Stimulated activated CD8-positive, alpha-beta memory T cell treated with anti-CD3 and anti-CD28 coated beads, Interleukin-7, amount 100 ng/mL, for 24 hours (primary cell): Measurements from ENCODE around the gene HS3ST6.
"Not testable (repeated sequence)": the region's sequence is repeated elsewhere in the genome, so short reads cannot be mapped to it uniquely, and the experiment has no call there.

Experiments
- DNase-seq: peaks from one replicate; pipeline ENCODE4 v3.0.0-alpha.2; 2020; ENCODE audit warnings: low read depth

Gene HS3ST6

DNA sequence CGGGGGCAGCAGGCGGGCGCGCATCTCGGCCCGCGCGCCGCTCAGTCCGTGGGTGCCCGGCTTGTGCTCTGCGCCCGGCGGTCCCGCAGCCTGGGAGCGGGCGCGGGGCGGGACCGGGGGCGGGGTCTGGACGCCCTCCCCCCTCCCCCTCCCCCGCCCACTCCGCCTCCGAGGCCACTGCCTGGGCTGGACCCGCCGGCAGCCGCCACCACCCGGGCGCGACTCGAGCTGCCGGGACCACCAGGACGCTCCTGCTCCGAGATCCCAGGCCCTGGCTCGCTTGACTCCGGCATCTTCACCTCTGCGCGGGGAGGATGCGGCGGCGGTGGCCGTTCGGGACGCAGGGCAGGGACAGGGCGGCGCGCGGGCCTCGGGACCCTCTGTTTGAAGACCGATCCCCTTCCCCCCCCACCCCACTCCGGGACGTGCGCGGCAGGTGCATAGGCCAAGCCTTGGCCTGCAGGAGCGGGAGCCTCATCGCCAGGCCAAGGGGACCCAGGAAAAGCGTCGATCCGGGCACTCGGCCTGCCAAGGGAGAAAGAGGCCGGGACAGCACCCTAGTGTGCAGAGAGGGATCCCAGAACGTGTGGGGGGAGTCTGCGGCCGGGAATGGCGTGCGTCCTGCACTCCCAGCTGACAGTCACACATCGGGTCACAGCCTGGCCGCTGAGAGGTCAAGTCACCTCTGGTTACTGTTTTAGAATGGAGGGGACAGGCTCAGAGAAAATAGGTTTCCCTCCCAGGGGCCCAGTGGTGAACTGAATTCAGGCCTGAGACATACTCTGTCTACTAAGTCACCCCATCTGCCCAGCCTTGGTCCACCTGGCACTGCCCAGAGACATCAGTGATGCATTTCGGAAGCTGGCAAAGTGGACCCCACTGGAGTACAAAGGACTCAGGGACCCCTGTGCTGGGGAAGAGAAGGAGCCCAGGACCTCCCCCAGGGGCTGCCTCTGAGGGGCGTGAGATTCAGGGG lies at the start of gene HS3ST6:
Gene HS3ST6, minus strand, starts transcription at position 65 of the 976 bp plus-strand sequence. CDS start 92 bp downstream, outside the sequence.
- no peak for DNase-seq

DNA sequence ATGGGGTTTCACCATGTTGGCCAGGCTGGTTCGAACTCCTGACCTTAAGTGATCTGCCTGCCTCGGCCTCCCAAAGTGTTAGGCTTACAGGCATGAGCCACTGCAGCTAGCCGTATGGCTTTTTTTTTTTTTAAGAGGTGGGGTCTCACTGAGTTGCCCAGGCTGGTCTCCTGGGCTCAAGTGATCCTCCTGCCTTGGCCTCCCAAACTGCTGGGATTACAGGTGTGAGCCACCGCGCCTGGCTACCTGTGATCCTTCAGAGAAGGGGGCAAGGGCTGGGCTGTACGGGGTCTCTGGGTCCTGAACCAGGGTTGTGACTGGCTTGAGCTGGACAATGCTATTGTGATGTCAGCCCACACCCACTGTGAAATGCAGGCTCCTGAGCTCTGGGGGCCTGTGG lies 48.2 kb upstream of the HS3ST6 start, which contains the start of gene RNF151:
Gene RNF151, plus strand, starts transcription at position 397 of the 400 bp plus-strand sequence. CDS start 26 bp downstream, outside the sequence.
- DNase-seq = no peak

DNA sequence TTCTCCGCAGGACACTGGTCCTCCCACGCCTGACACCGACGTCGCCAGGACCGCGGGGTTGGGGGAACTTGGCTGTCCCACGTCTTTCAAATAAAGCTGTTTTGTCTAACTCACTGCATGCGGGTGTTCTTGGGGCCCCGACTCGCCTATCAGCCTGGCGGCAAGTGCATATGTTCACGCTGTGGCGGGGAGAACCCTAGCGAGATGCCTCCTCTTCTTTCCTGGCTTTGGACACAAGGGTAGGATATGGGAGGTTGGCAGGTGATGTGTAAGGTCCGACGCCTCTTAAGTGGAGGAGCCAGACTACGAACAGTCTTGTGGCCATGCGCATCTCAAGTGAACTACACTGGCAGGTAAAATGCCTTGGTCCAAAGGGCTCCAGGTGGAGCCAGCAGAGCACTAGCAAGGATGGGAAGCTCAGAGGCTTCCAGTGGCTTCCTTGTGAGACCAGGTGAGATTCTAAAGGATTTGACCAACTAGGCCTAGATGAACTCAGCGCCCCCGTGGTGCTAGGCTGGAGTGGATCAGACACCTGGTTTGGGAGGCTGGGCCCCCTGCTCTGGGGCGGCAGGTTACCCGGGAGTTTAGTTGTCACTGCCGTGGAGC lies 47.3 kb upstream of the HS3ST6 start:
- DNase-seq = no peak

DNA sequence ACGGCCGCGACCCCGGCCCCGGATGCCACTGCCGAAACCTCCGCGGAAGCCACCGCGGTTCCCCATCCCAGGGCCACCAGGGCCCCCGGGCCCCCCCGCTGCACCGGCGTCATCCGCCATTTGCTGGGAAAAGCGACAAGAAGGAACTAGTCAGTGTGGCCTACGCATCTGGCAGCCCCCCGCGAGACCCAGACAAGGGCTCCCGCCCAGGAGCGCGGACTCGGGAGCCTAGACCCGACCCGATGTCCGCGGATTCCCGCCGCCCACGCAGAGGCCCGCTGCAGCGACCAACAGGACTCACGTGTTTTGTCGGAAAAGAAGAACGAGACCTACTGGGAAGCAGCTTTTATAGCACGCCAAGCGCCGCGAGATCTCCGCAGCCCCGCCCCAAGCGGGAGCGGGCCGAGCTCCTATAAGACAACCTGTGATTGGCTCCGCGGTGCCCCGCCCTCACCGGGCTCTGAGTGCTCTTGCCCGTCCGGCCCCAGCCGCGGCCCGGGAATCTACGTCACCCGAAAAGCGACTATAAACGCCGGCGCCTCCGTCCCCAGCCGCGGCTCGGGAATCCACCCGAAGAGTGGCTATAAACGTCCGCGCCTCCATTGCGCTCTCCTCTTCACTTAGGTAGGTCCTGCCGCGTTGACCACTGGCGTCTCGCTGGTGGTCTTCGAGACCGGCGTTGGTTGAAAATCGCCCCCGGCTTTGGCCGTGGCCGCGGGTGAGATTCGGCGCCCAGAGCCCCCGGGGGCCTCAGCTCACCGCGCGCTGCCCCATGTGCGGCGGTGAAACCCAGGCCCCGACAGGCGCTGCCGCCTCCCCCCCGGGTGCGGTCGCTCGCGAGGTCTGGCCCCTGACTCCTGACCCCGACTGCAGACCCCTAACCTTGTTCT lies 46.5 kb upstream of the HS3ST6 start, which contains the start of gene RPS2:
Gene RPS2, minus strand, starts transcription at position 321 of the 890 bp plus-strand sequence. Its CDS starts 201 bp downstream, at position 120.
- peak; percentile 90 for DNase-seq

DNA sequence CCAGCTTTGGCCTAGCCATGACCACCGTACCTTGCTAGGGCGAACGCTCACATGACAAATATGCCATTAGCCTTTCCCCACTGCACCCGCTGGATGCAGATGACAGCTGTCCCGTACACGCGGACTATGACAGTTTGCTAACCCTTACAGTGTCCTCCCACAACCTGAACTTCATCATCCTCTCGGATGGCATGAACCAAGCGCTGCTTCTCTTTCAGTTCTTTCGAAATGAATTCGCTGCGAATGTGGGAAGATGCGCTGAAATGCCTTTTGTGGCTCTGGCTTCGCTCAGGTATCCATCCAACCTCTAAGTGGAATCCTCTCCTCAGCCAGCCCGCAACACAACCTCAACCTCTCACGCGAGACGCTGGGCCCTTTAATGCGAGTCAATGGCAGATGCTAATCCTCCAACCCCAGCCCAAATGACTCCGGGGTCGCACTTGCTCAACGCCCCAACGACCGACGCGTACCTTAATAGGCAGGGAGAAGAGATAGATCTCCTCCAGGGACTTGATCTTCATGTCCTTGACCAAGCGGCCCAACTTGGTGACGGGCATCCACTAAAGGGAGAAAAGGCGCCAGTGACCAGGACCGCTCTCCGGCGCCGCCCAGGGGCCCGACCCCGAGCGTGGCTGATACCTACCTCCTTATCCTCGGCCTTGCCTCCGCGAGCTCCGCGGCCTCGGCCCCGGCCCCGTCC lies 45.7 kb upstream of the HS3ST6 start:
- DNase-seq = no peak

DNA sequence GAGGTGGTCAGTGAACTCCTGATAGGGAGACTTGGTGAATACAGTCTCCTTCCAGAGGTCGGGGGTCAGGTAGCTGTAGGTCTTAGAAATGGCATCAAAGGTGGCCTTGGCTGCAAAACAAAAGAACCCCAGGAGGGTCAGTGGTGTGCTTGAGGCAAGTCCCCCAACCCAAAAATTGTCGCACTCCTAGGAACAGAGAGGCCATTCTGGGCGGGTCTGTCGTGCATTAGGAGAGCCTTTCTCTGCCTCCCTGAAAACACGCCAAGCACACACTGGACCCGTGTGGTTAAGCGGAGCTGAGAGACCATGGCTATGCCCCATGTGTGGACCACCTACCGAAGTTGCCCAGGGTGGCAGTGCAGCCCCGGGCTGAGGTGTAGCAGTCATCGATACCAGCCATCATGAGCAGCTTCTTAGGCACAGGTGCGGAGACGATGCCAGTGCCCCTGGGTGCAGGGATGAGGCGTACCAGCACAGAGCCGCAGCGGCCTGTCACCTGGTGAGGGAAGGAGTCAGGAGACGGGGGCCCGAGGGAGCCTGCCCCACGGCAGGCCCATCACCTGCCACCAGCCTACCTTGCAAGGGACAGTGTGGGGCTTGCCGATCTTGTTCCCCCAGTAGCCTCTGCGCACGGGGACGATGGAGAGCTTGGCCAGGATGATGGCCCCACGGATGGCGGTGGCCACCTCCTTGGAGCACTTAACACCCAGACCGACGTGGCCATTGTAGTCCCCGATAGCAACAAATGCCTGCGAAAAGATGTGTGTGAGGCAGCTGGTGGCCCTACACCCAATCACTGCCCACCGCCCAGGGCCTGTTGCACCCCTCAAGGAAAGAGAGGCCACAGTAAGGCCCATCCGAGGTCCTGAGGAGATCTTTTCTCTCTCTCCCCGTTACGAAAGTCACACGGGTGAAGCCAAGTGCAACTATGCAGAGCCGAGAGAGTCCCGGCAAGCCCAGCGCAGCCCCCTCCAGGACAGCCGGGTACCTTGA lies 44.2 kb upstream of the HS3ST6 start:
- not testable (repeated sequence) for DNase-seq

DNA sequence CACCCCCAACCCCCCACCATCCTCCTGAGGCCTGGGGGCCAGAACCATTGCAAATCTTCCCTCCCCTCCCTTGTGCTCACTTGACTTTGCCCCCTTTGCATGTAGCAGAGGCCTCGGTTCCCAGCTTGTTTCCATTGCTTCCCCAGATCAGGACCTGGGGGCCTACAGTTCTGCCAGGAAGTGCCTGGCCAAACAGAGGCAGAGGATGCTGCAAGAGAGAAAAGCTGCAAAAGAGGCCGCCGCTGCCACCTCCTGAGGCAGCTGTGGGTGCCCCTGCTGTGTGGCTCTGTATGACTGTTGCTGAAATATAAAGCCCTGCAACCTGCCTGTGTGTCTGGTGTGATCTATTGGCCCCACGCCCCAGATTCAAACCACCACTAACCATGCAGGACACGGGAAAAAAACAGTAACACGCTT lies 43.4 kb upstream of the HS3ST6 start:
- DNase-seq = no peak

DNA sequence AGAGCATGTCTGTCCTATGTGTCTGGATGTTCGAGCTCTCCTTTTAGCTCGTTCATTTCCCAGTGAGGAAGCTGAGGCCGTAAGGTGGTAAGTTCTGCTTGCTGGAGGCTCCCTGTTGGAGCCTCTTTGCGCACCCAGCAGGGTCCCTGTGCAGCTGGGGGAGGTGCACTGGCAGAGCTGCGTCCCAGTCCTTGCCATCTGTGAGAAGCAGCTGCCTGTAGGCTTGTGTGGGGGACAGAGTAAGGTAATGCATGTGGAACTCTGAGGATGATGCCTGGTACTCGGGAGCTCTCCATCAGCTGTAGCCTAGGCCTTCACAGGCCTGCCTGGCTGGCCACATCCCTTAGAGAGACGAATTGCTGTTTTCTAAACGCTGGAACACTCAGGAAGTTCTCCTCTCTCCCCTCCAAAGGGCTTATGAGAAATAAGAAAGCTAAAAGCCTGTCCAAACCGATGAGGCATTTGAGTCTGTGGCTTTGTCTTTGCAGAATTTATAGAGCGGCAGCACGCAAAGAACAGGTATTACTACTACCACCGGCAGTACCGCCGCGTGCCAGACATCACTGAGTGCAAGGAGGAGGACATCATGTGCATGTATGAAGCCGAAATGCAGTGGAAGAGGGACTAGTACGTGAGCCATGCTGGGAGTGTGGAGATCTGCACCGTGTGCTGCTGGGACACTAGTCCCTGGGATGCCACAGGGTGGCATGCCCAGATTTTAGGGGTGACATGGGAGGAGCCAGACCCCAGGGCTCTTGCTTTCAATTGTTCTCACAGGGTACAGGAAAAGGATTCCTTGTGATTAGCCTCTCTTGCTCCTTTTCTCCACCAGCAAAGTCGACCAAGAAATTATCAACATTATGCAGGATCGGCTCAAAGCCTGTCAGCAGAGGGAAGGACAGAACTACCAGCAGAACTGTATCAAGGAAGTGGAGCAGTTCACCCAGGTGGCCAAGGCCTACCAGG lies 42.7 kb upstream of the HS3ST6 start:
- no peak for DNase-seq

DNA sequence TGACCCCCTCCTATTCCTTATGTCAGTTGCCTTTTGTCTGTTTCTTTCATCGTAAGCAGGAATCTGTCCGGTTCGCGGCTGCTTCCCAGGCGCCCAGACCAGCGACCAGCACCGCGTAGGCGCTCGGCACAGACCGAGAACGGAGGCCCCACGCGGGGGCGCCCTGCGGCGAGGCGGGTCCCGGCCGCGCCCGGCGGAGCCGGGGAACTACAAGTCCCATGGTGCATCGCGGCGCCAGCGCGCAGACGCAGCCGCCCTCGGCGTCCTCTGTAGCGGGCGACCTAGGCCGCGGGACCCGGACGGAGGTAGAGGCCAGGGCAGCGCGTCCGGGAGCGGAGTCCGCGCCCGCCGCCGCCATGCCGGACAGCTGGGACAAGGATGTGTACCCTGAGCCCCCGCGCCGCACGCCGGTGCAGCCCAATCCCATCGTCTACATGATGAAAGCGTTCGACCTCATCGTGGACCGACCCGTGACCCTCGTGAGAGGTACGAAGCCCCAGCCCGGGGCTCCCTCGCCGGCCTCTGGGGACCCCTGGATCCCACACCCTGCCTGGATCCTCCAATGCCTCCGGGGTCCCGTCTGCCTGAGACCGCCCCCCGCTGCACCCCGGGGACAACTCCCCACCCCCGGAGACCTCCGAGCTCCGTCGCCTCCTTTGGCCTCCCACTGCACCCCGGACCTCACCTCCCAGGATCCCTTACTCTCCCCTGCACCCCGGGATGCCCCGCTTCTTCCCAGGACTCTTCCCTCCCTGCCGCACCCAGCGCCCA lies 41.2 kb upstream of the HS3ST6 start, which contains the start of gene NDUFB10:
Gene NDUFB10, plus strand, starts transcription at position 270 of the 771 bp plus-strand sequence. Its CDS starts 87 bp downstream, at position 357.
- DNase-seq = peak; percentile 82

DNA sequence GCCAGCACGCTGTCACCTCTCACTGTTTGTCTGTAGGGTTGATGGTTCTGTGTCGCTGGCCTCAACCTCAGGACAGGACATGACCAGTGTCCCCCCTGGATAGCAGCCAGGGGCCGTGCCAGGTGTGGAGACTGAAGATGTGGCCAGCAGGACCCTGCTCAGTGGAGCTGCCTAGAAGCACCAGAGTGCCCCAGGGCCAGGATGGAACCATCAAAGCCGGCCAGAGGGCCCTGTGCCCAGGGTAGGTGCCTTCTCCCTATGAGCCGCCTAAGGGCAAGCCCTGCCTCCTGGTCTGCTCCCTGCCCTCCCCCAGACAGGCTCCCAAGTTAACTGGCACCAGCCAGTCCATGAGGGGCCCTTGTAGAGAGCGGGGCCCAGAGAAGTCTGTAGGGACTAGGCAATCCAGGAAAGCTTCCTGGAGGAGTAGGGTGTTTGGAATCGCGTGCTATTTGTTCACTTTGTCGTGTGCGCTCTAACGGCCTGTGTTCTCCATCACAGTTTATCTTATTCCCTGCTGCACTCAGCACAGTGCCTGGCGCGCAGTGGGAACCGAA lies 40.6 kb upstream of the HS3ST6 start:
- no peak for DNase-seq

DNA sequence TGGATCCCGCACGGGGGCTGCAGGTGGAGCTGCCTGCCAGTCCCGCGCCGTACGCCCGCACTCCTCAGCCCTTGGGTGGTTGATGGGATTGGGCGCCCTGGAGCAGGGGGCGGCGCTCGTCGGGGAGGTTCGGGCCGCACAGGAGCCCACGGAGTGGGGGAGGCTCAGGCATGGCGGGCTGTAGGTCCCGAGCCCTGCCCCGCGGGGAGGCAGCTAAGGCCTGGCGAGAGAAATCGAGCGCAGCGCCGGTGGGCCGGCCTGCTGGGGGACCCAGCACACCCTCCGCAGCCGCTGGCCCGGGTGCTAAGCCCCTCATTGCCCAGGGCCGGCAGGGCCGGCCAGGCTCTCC lies 39.9 kb upstream of the HS3ST6 start:
- DNase-seq = not testable (repeated sequence)

DNA sequence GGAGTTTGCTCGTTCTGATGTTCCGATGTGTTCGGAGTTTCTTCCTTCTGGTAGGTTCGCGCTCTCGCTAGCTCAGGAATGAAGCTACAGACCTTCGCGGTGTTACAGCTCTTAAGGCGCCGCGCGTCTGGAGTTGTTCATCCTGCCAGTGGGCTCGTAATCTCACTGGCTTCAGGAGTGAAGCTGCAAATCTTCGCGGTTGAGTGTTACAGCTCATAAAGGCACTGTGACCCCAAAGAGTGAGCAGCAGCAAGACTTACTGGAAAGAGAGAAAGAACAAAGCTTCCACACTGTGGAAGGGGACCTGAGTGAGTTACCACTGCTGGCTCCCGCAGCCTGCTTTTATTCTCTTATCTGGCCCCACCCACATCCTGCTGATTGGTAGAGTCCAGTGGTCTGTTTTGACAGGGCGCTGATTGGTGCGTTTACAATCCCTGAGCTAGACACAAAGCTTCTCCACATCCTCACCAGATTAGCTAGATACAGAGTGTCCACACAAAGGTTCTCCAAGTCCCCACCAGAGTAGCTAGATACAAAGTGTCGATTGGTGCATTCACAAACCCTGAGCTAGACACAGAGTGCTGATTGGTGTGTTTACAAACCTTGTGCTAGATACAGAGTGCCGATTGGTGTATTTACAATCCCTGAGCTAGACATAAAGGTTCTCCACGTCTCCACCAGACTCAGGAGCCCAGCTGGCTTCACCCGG lies 39.4 kb upstream of the HS3ST6 start:
- DNase-seq = not testable (repeated sequence)

DNA sequence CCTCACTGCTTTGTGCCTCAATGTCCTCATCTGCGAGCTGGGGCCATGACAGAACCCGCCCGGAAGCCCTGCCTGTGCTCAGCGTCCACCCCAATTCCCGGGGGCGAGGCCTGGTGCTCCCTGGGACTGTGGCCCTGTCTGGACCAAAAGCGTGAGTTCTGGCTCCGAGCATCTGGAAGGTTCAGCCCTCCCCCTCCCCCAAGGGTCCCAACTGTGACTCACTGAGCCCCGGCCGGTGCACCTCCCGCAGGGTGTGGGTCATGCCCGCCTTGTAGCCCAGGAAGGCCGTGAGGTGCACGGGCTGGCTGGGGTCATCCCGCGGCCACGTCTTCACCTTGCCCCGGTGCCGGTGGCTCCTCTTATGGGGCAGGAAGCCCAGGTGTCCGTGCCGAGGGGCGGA lies 35.5 kb upstream of the HS3ST6 start:
- DNase-seq = no peak

DNA sequence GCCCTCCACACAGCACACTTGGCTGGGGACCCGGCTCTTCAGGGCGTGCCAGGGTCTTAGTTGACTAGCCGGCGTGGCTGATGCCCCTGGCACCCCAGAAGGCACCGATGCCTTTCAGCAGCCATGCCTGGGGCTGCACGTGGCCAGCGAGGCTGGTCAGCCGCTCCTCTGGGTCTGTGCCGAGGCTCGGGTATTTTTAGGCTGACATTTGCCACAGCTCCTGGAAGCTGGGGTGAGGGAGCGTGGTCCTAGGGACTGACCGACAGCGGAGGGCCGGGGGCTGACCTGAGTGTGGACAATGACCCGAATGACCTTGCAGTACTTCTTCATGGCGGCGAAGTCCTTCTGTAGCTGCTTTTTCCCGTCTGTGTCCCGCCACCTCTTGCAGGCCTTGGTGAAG lies 32.3 kb upstream of the HS3ST6 start:
- DNase-seq = no peak

DNA sequence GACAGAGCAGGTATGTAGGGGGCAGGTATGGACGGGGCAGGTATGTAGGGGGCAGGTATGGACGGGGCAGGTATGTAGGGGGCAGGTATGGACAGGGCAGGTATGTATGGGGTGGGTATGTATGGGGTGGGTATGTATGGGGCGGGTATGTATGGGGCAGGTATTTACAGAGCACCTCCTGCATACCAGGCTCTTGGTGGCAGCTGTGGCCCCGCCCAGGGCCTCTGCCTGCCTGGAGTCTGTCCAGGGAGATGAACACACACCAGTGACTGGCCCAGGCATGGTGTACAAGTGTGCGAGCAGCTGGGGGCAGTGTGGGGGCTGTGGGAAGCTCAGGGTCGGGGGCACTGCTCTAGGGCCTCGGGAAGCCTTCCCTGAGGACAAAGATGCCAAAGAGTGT lies 31.8 kb upstream of the HS3ST6 start:
- no peak for DNase-seq

DNA sequence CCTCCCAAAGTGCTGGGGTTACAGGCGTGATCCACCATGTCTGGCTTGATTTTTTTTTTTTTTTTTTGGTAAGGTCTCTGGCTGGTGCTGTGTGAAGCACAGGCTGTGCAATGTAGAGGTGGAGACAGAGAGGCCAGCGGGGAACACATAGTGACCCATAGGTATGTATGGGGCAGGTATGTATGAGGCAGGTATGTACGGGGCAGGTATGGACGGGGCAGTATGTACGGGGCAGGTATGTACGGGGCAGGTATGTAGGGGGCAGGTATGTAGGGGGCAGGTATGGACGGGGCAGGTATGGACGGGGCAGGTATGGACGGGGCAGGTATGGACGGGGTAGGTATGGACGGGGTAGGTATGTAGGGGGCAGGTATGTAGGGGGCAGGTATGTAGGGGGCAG lies 31.3 kb upstream of the HS3ST6 start:
- no peak for DNase-seq

DNA sequence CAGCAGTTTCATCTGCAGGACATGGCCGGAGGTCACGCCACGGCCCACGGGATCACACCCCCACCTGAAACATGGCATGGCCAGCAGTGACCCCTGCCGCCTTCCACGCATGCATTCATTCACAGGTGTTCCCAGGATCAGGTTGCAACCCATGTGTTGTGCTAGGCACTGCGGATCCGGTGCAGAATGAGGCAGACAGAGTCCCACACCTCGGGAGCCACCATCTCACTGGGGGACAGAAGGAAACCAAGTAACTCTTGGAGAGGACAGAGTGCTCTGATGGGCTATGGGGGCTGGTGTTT lies 29.1 kb upstream of the HS3ST6 start:
- DNase-seq = no peak
